Panc1 (cell line): ENCODE data around the gene ABHD8. TPM values are rescaled to one million over a fixed set of nuclear protein-coding genes. Genes with fewer than 3 reads are reported as not detected.

Experiments used
- ATAC-seq: fragments of 200-7000 bp; cut with Tn5 transposase; 2 replicates; pipeline ENCODE4 v1.9.1; 2020; ENCODE audit warnings: mild to moderate bottlenecking, moderate library complexity
- BruUV-seq: library from RNA; stranded (reverse); fragments of 400-500 nt; replicated peaks from 2 replicates; lab custom pipeline; 2021; lab: Mats Ljungman, UMichigan
- CTCF ChIA-PET: fragments of 300-600 bp; sonication (Branson Sonifier 250); formaldehyde crosslinking; loops from one replicate; lab custom pipeline; 2022; ENCODE audit warnings: antibody characterized with exemption; lab: Charles Lee
- POLR2A ChIA-PET: fragments of 300-600 bp; sonication (Branson Sonifier 250); formaldehyde crosslinking; loops from one replicate; lab custom pipeline; 2022; ENCODE audit warnings: antibody characterized with exemption; lab: Charles Lee
- DNase-seq: peaks from one replicate; pipeline ENCODE4 v3.0.0-alpha.2; 2010; ENCODE audit warnings: low read depth, low spot score
- H3K27ac ChIP-seq: 2 replicates; pipeline ENCODE4 v1.5.1; 2011; ENCODE audit warnings: mild to moderate bottlenecking, low read length, inconsistent platforms
- H3K27me3 ChIP-seq: fragments of 200-500 bp; sonication (Bioruptor generic); 2 replicates; pipeline ENCODE4 v1.6.0; 2014; ENCODE audit warnings: low read length, inconsistent platforms; ENCODE audit not compliant: control insufficient read depth, insufficient read depth
- H3K36me3 ChIP-seq: fragments of 200-500 bp; sonication (Bioruptor generic); 2 replicates; pipeline ENCODE4 v1.5.1; 2014; ENCODE audit warnings: inconsistent platforms, mild to moderate bottlenecking, low read length, moderate library complexity; ENCODE audit not compliant: control insufficient read depth, insufficient read depth
- H3K4me1 ChIP-seq: 2 replicates; pipeline ENCODE4 v1.5.1; 2011; ENCODE audit warnings: inconsistent platforms, mild to moderate bottlenecking, low read length, moderate library complexity; ENCODE audit not compliant: control insufficient read depth, insufficient read depth
- H3K4me3 ChIP-seq, 2 experiments: 2 replicates each; pipeline ENCODE4 v1.5.1; 2011 to 2012; ENCODE audit warnings: low read depth in 2 of 2, low read length in 2 of 2, mild to moderate bottlenecking in 2 of 2, inconsistent platforms in 1 of 2, moderate library complexity in 1 of 2
- H3K9me3 ChIP-seq: fragments of 200-500 bp; sonication (Bioruptor generic); 2 replicates; pipeline ENCODE4 v1.5.1; 2014; ENCODE audit warnings: low read depth, mild to moderate bottlenecking, inconsistent platforms, low read length, moderate library complexity; ENCODE audit not compliant: control insufficient read depth, insufficient read depth
- CTCF ChIP-seq: fragments of 450-650 bp; IDR thresholded peaks from 2 replicates; pipeline ENCODE4 v1.5.1; 2017; ENCODE audit warnings: mild to moderate bottlenecking
- POLR2AphosphoS5 ChIP-seq: IDR thresholded peaks from 2 replicates; pipeline ENCODE4 v1.6.1; 2012; ENCODE audit warnings: mild to moderate bottlenecking, low read depth, low read length, moderate library complexity
- REST ChIP-seq, 2 experiments: IDR thresholded peaks; 2 replicates each; pipeline ENCODE4 v1.6.1; 2011 to 2012; ENCODE audit warnings: low read depth in 2 of 2, control low read depth in 1 of 2, low read length in 1 of 2, mild to moderate bottlenecking in 1 of 2, moderate library complexity in 1 of 2; ENCODE audit not compliant: insufficient read depth in 1 of 2
- SIN3A ChIP-seq: IDR thresholded peaks from 2 replicates; pipeline ENCODE4 v1.6.1; 2012; ENCODE audit warnings: low read depth, mild to moderate bottlenecking, low read length, moderate library complexity, borderline replicate concordance; ENCODE audit not compliant: insufficient read depth
- TCF7L2 ChIP-seq: IDR thresholded peaks from 2 replicates; pipeline ENCODE4 v1.6.1; 2011; ENCODE audit warnings: mild to moderate bottlenecking, low read depth, low read length, inconsistent platforms
- in situ Hi-C: cut with HindIII; loops from 2 replicates; pipeline ENCODE4 v1.10.0; 2016; ENCODE audit warnings: low sequenced_read_pairs, low pct_unique_long_range_greater_than_20kb
- intact Hi-C: fragments of 100-400 bp; cut with micrococcal nuclease; formaldehyde crosslinking; loops from one replicate; pipeline ENCODE4 v1.10.0; 2022; ENCODE audit not compliant: unreplicated experiment
- total RNA-seq: library from RNA; stranded (reverse); gene quantifications from one replicate; pipeline ENCODE4 v1.2.1, GENCODE V29; 2021; ENCODE audit not compliant: unreplicated experiment

ABHD8 gene
- total RNA-seq, 1 experiment from 2014 or later: 19.6 TPM

- Histone ChIP-seq H3K27me3 (no peaks in the 10 kb centered on the region), H3K9me3 (no peaks in the 10 kb centered on the region), H3K4me1 (peaks cover 22% of the 10 kb centered on the region), H3K36me3 (peaks cover 7% of the 10 kb centered on the region), H3K27ac (no peak overlapping the region), H3K4me3 (no peak overlapping the region)
- BruUV-seq: no TSS peak
- TF ChIP-seq POLR2AphosphoS5 (no peak), TCF7L2 (no peak), SIN3A (no peak), CTCF (no peak)
- intact Hi-C loops (no loop called here), in situ Hi-C loops (no loop called here)
- DNase-seq (no peak), ATAC-seq (no peak)
- POLR2A ChIA-PET: no interaction called here
- CTCF ChIA-PET: no interaction called here
Observed at GRCh38 chr19:17314007-17314593, 10.9 kb upstream of the ABHD8 start.

DNA sequence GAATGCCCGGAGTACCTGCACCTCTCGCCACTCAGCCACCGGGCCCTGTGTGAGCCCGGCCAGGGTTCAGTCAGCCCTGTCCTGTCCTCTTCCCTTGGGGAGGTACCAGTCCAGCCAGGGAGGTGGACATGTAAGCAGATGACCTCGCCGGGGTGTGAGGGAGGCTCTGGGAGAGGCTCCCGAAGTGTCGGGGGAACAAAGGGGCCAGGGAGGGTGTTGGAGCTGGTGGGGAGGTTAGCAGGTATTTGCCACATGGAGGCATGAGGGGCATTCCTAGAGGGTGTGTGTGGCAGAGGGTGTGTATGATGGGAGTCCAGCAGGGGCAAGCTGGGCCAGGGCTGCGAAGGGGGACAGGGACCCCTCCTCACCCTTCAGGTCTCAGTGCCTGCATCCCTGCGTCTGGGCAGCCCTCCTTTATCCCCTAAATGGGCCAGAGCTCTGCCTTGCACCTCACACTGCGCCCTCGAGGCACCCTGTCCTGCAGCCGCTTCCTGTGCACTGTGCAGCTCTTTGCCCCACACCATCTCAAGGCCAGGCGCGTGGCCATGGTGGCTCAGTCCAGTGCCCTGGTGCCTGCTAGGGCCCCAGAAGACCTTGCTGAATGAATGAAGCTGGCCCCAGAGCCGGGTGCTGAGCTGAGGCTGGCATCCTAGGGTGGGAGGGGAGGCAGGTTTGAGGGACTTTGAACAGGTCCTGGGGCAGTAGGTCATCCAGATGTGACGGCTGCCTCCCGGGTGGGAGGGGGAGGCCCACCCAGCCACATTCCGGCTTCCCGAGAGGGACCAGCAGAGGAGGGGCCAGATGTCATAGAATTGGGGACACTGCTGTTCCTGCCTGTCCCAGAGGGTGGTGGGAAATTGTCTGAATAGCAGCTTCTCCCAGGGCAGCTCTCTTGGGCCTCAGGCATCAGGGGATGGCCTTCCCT, 9.2 kb upstream of the ABHD8 start:
- Histone ChIP-seq H3K4me1 (peaks cover 24% of the 10 kb centered on the region), H3K36me3 (peaks cover 7% of the 10 kb centered on the region), H3K4me3 (peak overlapping the region in 1 of 2 experiments; percentile 24; a peak in 2 of 4 replicates), H3K9me3 (no peaks in the 10 kb centered on the region), H3K27ac (peak overlapping the region; percentile 63), H3K27me3 (no peaks in the 10 kb centered on the region)
- CTCF ChIA-PET: interaction anchor here (0.5 kb wide), 1 partner anchor 27 kb away, joined by 10 read pairs; no protein-coding TSS in a partner anchor
- no peak for DNase-seq
- POLR2A ChIA-PET: interaction anchor here (0.6 kb wide), 1 partner anchor 257 kb away, joined by 6 read pairs; no protein-coding TSS in a partner anchor
- intact Hi-C loops (no loop called here), in situ Hi-C loops (no loop called here)
- no peak for ATAC-seq
- TF ChIP-seq POLR2AphosphoS5: no peak
- TF ChIP-seq CTCF: no peak
- TF ChIP-seq SIN3A: no peak
- TF ChIP-seq TCF7L2: no peak
- TF ChIP-seq REST (IDR thresholded peaks at IDR 0.05; ENCODE audit: insufficient read depth in 1 of 2, low read depth in 2 of 2, low read length in 1 of 2): no peak
- no TSS peak for BruUV-seq
